Heart left ventricle (tissue), 13 donors: Measurements from ENCODE around the gene ILDR2.

Experiments
- POLR2A ChIP-seq, 2 donors: fragments of 450-650 bp; IDR thresholded peaks; one replicate each; pipeline ENCODE4 v1.6.1; 2017; ENCODE audit warnings: antibody characterized with exemption in 2 of 2, mild to moderate bottlenecking in 2 of 2, moderate library complexity in 2 of 2
- TF ChIP-seq, protein P1 (sequence below), 12 donors: fragments of 200-600 bp; sonication (generic) in 4 of 12; IDR thresholded peaks; one replicate each; pipeline versions ENCODE4 v1.5.0 to v1.8.0; 2018 to 2022; ENCODE audit warnings: antibody characterized with exemption in 12 of 12, mild to moderate bottlenecking in 5 of 12
- donor health status: ischemic (EF 13 %, LVEDD 7.1; RV severe dilation, severe dysfunction).
- donor health status: DM: no; HTN: yes; CAD: no.
- donor health status: DM: no; HTN: no; CAD: no.
- donor health status: ischemic (EF 25% LVEDD 6.9; RV normal size, moderate dysfunction).
- donor health status: ischemic (EF 25% LVEDD 5.7; RV mildly dilated, moderate dysfunction).
- donor health status: ischemic (EF 35%, LVEDD 5.7; RV mildly dilated, moderate dysfunction).
- donor health status: nonischemic (EF 11% LVEDD 7.7; RV severe dilation, severe dysfunction).
- donor health status: DM: yes; HTN: yes; CAD: no.
- donor health status: PGD.
- donor health status: ischemic (EF 29% LVEDD 5.4; RV normal size, mild dysfunction).
- donor health status: nonischemic (EF 23%, LVEDD 6.1; RV moderate dilation, normal function).

DNA sequence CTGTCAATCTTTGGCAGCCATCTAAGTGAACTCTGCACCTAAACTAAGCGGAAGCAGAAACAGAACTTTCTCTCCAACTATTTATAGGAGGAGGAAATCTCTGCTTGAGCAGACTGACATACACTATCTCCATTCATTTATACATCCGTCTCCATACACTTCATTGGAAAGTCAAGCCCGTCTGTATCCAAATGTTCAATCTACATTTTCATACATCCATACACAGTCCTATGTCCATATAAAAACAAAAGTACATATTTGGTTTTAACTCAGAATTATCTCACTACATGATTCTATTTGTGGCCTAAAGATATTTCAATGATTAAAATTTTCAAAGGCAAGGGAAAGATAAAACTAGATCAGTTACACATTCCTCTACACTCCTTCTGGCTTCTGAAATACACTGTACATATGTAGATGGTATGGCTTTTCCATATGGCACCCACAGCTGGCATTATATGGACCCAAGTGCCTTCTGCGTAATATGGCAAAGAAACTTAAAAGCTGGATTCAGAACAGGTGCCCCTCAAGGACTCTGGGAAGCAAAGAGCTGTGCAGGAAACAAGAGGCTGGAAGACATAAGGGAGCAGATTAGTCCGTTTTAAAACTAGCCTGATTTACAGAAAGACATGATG lies 35.5 kb downstream of the ILDR2 start:
- TF ChIP-seq, protein P1, sequence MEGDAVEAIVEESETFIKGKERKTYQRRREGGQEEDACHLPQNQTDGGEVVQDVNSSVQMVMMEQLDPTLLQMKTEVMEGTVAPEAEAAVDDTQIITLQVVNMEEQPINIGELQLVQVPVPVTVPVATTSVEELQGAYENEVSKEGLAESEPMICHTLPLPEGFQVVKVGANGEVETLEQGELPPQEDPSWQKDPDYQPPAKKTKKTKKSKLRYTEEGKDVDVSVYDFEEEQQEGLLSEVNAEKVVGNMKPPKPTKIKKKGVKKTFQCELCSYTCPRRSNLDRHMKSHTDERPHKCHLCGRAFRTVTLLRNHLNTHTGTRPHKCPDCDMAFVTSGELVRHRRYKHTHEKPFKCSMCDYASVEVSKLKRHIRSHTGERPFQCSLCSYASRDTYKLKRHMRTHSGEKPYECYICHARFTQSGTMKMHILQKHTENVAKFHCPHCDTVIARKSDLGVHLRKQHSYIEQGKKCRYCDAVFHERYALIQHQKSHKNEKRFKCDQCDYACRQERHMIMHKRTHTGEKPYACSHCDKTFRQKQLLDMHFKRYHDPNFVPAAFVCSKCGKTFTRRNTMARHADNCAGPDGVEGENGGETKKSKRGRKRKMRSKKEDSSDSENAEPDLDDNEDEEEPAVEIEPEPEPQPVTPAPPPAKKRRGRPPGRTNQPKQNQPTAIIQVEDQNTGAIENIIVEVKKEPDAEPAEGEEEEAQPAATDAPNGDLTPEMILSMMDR (IDR thresholded peaks at IDR 0.05), result no peak
- no peak for TF ChIP-seq POLR2A (IDR thresholded peaks at IDR 0.05)
